Activated T-helper 1 cell treated with anti-CD3 and anti-CD28 coated beads, Interleukin-12 subunit alpha, Interleukin-12 subunit beta, Interleukin-2, Interleukin-4 antibody, amounts not matched to agents 30 ng/mL and 10 ng/mL and 1 ng/mL, durations not matched to agents 14 hours and 24 hours and 36 hours (primary cell): ENCODE data around the gene WDR73. TPM values are rescaled to one million over a fixed set of nuclear protein-coding genes. Genes with fewer than 3 reads are reported as not detected.
"Not testable (repeated sequence)": the region's sequence is repeated elsewhere in the genome, so short reads cannot be mapped to it uniquely, and the experiment has no call there.

ENCODE experiments used
- DNase-seq: peaks from one replicate; pipeline ENCODE4 v3.0.0; 2021; ENCODE audit warnings: low spot score
- H3K27ac Mint-ChIP-seq: one replicate; pipeline ENCODE4 v1.8.0; 2021; ENCODE audit warnings: mild to moderate bottlenecking, mixed read lengths
- H3K27me3 Mint-ChIP-seq: one replicate; pipeline ENCODE4 v1.8.0; 2022; ENCODE audit warnings: mild to moderate bottlenecking, moderate library complexity, mixed read lengths; ENCODE audit not compliant: insufficient read depth
- H3K36me3 Mint-ChIP-seq: one replicate; pipeline ENCODE4 v1.8.0; 2021; ENCODE audit warnings: low read depth, mixed read lengths
- H3K4me1 Mint-ChIP-seq: one replicate; pipeline ENCODE4 v1.8.0; 2021; ENCODE audit warnings: low read depth, mixed read lengths
- H3K4me3 Mint-ChIP-seq: one replicate; pipeline ENCODE4 v1.8.0; 2021; ENCODE audit warnings: mild to moderate bottlenecking, moderate library complexity, mixed read lengths
- H3K9me3 Mint-ChIP-seq: one replicate; pipeline ENCODE4 v1.8.0; 2021; ENCODE audit warnings: mixed read lengths
- intact Hi-C: fragments of 100-400 bp; cut with micrococcal nuclease; formaldehyde crosslinking; loops from one replicate; pipeline ENCODE4 v1.15.1; 2024
- total RNA-seq: library from RNA; stranded (reverse); gene quantifications from 2 replicates; pipeline ENCODE4 v1.2.3, GENCODE V29; 2022

WDR73 gene
- total RNA-seq: 27.8 and 33.5 TPM in 2 replicates

- DNase-seq: peak; percentile 96
- H3K4me1 Mint-ChIP-seq: peaks cover 34% of the 10 kb centered on the region
- H3K36me3 Mint-ChIP-seq: peaks cover 13% of the 10 kb centered on the region
- peak within 1 kb of the TSS; percentile 96 for H3K27ac Mint-ChIP-seq
- H3K9me3 Mint-ChIP-seq: no peaks in the 10 kb centered on the region
- H3K4me3 Mint-ChIP-seq: peak within 1 kb of the TSS; percentile 99
- H3K27me3 Mint-ChIP-seq: peaks cover under 1% of the 10 kb centered on the region
- intact Hi-C loops: loop anchor here (1.0 kb wide), 11 partner anchors 21 to 327 kb away; partner anchors contain the start of genes PDE8A and SEC11A
Observed at GRCh38 chr15:84653910-84654688, at the start of gene WDR73. Gene WDR73 (minus strand): TSS chr15:84654283. CDS start chr15:84654274, 9 bp downstream.

GRCh38 chr15:84703808-84704207 lies 49.7 kb upstream of the WDR73 start:
- no peaks in the 10 kb centered on the region for H3K27me3 Mint-ChIP-seq
- H3K27ac Mint-ChIP-seq: no peak overlapping the region
- H3K36me3 Mint-ChIP-seq: peaks cover 17% of the 10 kb centered on the region
- no peaks in the 10 kb centered on the region for H3K9me3 Mint-ChIP-seq
- DNase-seq: no peak
- H3K4me3 Mint-ChIP-seq: no peak overlapping the region
- intact Hi-C loops: no loop called here
- peaks cover 48% of the 10 kb centered on the region for H3K4me1 Mint-ChIP-seq

- H3K4me1 Mint-ChIP-seq: peaks cover 51% of the 10 kb centered on the region
- peaks cover 15% of the 10 kb centered on the region for H3K36me3 Mint-ChIP-seq
- intact Hi-C loops: no loop called here
Observed at GRCh38 chr15:84702961-84703482, 48.9 kb upstream of the WDR73 start.

GRCh38 chr15:84699538-84700191 lies 45.6 kb upstream of the WDR73 start:
- DNase-seq: no peak
- intact Hi-C loops: no loop called here

More at GRCh38 chr15:84702961-84703482, 48.9 kb upstream of the WDR73 start:
- Mint-ChIP-seq H3K27me3 (no peaks in the 10 kb centered on the region), H3K9me3 (no peaks in the 10 kb centered on the region), H3K27ac (no peak overlapping the region), H3K4me3 (no peak overlapping the region)
- DNase-seq: no peak

GRCh38 chr15:84697236-84697990 lies 43.3 kb upstream of the WDR73 start:
- Mint-ChIP-seq H3K4me1 (peaks cover 34% of the 10 kb centered on the region), H3K36me3 (peaks cover 5% of the 10 kb centered on the region), H3K4me3 (no peak overlapping the region), H3K27ac (no peak overlapping the region), H3K27me3 (no peaks in the 10 kb centered on the region), H3K9me3 (no peaks in the 10 kb centered on the region)
- DNase-seq: no peak
- intact Hi-C loops: no loop called here

More at GRCh38 chr15:84699538-84700191, 45.6 kb upstream of the WDR73 start:
- Mint-ChIP-seq H3K4me1 (peaks cover 55% of the 10 kb centered on the region), H3K27ac (peak overlapping the region; percentile 73), H3K9me3 (no peaks in the 10 kb centered on the region), H3K4me3 (peak overlapping the region; percentile 37), H3K36me3 (peaks cover 12% of the 10 kb centered on the region), H3K27me3 (no peaks in the 10 kb centered on the region)

GRCh38 chr15:84696757-84697156 lies 42.7 kb upstream of the WDR73 start:
- no peaks in the 10 kb centered on the region for H3K9me3 Mint-ChIP-seq
- H3K36me3 Mint-ChIP-seq: peaks cover 10% of the 10 kb centered on the region
- H3K4me1 Mint-ChIP-seq: peaks cover 34% of the 10 kb centered on the region
- DNase-seq: no peak
- no peaks in the 10 kb centered on the region for H3K27me3 Mint-ChIP-seq
- intact Hi-C loops: no loop called here
- no peak overlapping the region for H3K27ac Mint-ChIP-seq
- no peak overlapping the region for H3K4me3 Mint-ChIP-seq

GRCh38 chr15:84690342-84690741 lies 36.3 kb upstream of the WDR73 start:
- Mint-ChIP-seq H3K4me3 (no peak overlapping the region), H3K4me1 (peaks cover 8% of the 10 kb centered on the region), H3K9me3 (no peaks in the 10 kb centered on the region), H3K36me3 (peaks cover 33% of the 10 kb centered on the region), H3K27me3 (no peaks in the 10 kb centered on the region), H3K27ac (no peak overlapping the region)
- no peak for DNase-seq
- intact Hi-C loops: no loop called here

- no peaks in the 10 kb centered on the region for H3K9me3 Mint-ChIP-seq
- peaks cover 36% of the 10 kb centered on the region for H3K36me3 Mint-ChIP-seq
- no peak overlapping the region for H3K4me3 Mint-ChIP-seq
- H3K4me1 Mint-ChIP-seq: peaks cover 8% of the 10 kb centered on the region
- intact Hi-C loops: no loop called here
- H3K27ac Mint-ChIP-seq: no peak overlapping the region
- DNase-seq: no peak
- no peaks in the 10 kb centered on the region for H3K27me3 Mint-ChIP-seq
Observed at GRCh38 chr15:84689858-84690257, 35.8 kb upstream of the WDR73 start.

- Mint-ChIP-seq H3K4me1 (peaks cover 15% of the 10 kb centered on the region), H3K36me3 (peaks cover 42% of the 10 kb centered on the region)
- H3K27me3 Mint-ChIP-seq: not testable (repeated sequence)
Observed at GRCh38 chr15:84686446-84686845, 32.4 kb upstream of the WDR73 start.

GRCh38 chr15:84685304-84685703 lies 31.2 kb upstream of the WDR73 start:
- Mint-ChIP-seq H3K4me3 (no peak overlapping the region), H3K27me3 (no peaks in the 10 kb centered on the region), H3K36me3 (peaks cover 40% of the 10 kb centered on the region), H3K27ac (no peak overlapping the region), H3K9me3 (no peaks in the 10 kb centered on the region), H3K4me1 (peaks cover 11% of the 10 kb centered on the region)
- no peak for DNase-seq
- intact Hi-C loops: no loop called here

More at GRCh38 chr15:84686446-84686845, 32.4 kb upstream of the WDR73 start:
- H3K4me3 Mint-ChIP-seq, DNase-seq, H3K9me3 Mint-ChIP-seq, intact Hi-C loops: not testable (repeated sequence)
- H3K27ac Mint-ChIP-seq: peak overlapping the region; percentile 67

- no peak for DNase-seq
- intact Hi-C loops: no loop called here
- Mint-ChIP-seq H3K9me3 (no peaks in the 10 kb centered on the region), H3K4me3 (no peak overlapping the region), H3K4me1 (peaks cover 9% of the 10 kb centered on the region), H3K27me3 (no peaks in the 10 kb centered on the region), H3K27ac (no peak overlapping the region), H3K36me3 (peaks cover 36% of the 10 kb centered on the region)
Observed at GRCh38 chr15:84684092-84684491, 30.0 kb upstream of the WDR73 start.

- Mint-ChIP-seq H3K4me3 (no peak overlapping the region), H3K4me1 (peaks cover 9% of the 10 kb centered on the region), H3K9me3 (no peaks in the 10 kb centered on the region), H3K27me3 (no peaks in the 10 kb centered on the region), H3K27ac (peak overlapping the region; percentile 44), H3K36me3 (peaks cover 36% of the 10 kb centered on the region)
- no peak for DNase-seq
- intact Hi-C loops: no loop called here
Observed at GRCh38 chr15:84681831-84682230, 27.7 kb upstream of the WDR73 start.
